GM11168 (cell line): ENCODE data around the gene IRAK3.
"Not testable (repeated sequence)": the region's sequence is repeated elsewhere in the genome, so short reads cannot be mapped to it uniquely, and the experiment has no call there.

Source experiments
- in situ Hi-C: fragments of 300-500 bp; cut with MboI; formaldehyde crosslinking; loops from one replicate; pipeline ENCODE4 v1.12.0; 2022; ENCODE audit warnings: low sequenced_read_pairs; ENCODE audit not compliant: unreplicated experiment

The IRAK3 gene

DNA sequence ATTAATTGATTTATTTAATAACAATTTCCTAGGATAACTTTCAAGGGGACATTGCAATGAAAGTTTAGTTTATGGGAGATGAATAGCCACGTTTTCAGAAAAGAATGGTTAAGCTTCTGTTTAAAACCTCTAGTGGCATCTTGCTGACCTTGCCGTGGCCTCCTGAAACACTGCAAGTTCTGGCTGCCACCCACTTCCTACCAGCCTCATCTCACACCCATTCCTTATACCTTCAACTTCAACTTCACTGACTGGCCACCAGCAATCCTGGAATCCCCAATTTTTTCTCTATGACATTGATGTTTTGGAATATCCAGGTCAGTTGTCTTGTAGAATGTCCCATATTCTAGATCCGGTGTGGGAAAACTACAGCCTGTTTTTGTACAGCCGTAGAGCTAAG, 108.1 kb downstream of the IRAK3 start:
- in situ Hi-C loops = no loop called here

DNA sequence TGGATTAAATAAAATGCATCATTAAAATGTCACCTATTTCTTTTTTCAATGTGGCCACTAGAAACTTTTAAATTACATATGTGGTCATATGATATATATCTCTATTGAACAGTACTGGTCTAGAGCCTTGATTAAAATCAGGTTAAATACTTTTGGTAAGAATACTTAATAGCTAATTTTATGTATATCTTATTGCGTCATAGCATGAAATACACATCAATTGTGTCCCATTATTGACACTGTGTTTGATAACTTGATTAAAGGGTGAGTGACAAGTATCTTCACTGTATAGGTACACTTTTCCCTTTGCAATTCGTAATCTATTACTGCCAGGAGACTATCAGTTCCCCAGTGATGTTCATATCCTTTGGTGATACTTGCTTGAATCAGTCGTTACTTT, 108.9 kb downstream of the IRAK3 start:
- in situ Hi-C loops = no loop called here

DNA sequence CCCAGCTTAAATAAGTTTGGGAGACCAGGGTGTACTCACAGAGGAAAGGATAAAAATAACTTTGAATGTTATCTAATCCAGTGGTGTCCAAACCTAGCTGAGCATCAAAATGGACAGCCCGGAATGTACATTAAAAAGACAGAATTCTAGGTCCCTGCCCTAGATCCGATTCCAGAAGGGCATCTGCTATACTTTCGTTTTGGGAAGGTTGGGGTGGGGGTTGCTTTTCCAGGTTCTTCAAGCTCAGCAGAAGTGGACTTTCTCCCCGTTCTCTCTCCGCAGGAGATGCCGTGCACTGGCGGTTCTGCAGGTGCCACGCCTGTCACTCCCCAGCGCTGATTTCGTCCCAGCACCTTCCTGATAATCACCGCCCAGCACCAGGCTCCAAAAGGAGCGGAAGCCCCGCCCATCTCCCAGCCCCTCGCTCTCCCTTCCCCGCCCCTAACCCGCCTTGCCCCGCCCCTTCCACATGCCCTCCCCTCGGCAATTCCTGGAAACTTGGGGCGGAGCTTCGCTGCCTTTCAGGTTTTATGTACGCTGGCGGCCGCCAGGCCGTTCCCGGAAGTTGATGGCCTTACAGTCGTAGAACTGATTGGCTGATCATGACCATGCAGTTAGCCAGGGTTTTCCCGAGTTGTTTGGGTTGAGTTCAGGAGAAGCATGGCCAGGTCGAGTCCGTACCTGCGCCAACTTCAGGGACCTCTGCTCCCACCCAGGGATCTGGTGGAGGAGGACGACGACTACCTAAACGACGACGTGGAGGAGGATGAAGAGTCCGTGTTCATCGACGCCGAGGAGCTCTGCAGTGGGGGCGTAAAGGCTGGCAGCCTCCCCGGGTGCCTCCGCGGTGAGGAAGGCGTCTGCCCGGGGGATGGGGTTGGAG, 113.2 kb downstream of the IRAK3 start, which contains the start of gene HELB:
TSS of gene HELB (plus strand) at position 550 of the 883 bp plus-strand sequence. CDS start at position 661, 111 bp downstream.
- in situ Hi-C loops = no loop called here

DNA sequence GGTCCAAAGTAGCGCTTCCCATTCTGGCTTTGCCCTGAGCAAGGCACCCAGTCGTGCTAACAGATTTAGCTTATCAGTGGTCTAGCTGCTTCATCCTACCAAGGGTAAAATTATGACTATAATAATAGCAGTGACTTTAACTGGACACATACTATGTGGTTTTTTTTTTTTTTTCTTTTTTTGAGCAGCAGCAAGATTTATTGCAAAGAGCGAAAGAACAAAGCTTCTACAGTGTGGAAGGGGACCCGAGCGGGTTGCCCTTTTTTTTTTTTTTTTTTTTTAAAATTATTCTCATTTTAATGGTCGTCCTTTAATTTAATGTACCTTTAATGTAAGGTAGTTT, 113.8 kb downstream of the IRAK3 start:
- in situ Hi-C loops = no loop called here

DNA sequence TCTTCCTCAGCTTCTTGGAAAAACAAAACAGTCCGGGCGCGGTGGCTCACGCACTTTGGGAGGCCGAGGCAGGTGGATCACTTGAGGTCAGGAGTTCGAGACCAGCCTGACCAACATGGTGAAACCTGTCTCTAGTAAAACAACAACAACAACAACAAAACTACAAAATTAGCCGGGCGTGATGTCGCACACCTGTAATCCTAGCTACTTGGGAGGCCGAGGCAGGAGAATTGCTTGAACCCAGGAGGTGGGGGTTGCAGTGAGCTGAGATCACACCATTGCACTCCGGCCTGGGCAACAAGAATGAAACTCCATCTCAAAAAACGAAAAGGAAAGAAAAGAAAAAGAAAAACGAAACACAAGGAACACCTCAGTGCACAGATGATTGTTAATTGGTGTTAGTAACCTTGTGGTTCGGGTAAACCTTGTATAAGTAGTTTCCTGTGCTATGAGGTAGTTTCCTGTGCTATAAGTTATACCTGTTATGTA, 114.3 kb downstream of the IRAK3 start:
- in situ Hi-C loops = not testable (repeated sequence)
